HepG2 (cell line): Measurements from ENCODE around the gene CLDN16. TPM values are rescaled to one million over a fixed set of nuclear protein-coding genes. Genes with fewer than 3 reads are reported as not detected.

Source experiments
- ATAC-seq: fragments of 200-7000 bp; cut with Tn5 transposase; 3 replicates; pipeline ENCODE4 v1.9.1; 2020; ENCODE audit warnings: mild to moderate bottlenecking, moderate library complexity
- BruUV-seq: library from RNA; stranded (reverse); fragments of 400-500 nt; replicated peaks from 2 replicates; lab custom pipeline; 2021; lab: Mats Ljungman, UMichigan
- CTCF ChIA-PET: fragments of 300-600 bp; formaldehyde crosslinking; extraction: SDS; loops from one replicate; lab custom pipeline; 2021; ENCODE audit warnings: low total read pairs, inconsistent platforms, low intra/inter-chr PET ratio; lab: Yijun Ruan, JAX
- POLR2A ChIA-PET: fragments of 350-600 bp; sonication (Branson Sonifier 250); formaldehyde crosslinking; loops from one replicate; lab custom pipeline; 2020; ENCODE audit warnings: antibody characterized with exemption, inconsistent platforms; lab: Yijun Ruan, JAX
- DNase-seq: peaks from one replicate; pipeline ENCODE4 v3.0.0-alpha.2; 2015; ENCODE audit warnings: low spot score
- FAIRE-seq: peaks from 3 replicates; lab custom pipeline; 2011; peaks lifted over from hg19 to GRCh38; lab: Jason Lieb, UNC
- H2AFZ ChIP-seq: one replicate; pipeline ENCODE4 v1.6.1; 2011; ENCODE audit warnings: low read length, inconsistent platforms
- H3K27ac ChIP-seq: fragments of 300-600 bp; 3 replicates; pipeline ENCODE4 v1.8.0; 2011; ENCODE audit warnings: mixed run types, mild to moderate bottlenecking, mixed read lengths, low read length, inconsistent platforms; ENCODE audit not compliant: insufficient read depth; ENCODE audit errors: extremely low read length
- H3K27me3 ChIP-seq, 2 experiments: fragments of 200-600 bp in 1 of 2; 2 replicates in 1 of 2; 3 replicates in 1 of 2; pipeline versions ENCODE4 v1.6.0 to v1.8.0; 2011; ENCODE audit warnings: low read length in 2 of 2, mild to moderate bottlenecking in 2 of 2, moderate library complexity in 2 of 2, inconsistent platforms in 1 of 2; ENCODE audit not compliant: insufficient read depth in 2 of 2, control insufficient read depth in 1 of 2
- H3K36me3 ChIP-seq, 2 experiments: fragments of 200-600 bp in 1 of 2; replicated peaks in 1 of 2; 2 replicates in 1 of 2; 3 replicates in 1 of 2; pipeline versions ENCODE4 v1.5.1 to v1.8.0; 2011; ENCODE audit warnings: low read length in 2 of 2, inconsistent platforms in 1 of 2; ENCODE audit not compliant: insufficient read depth in 2 of 2, control insufficient read depth in 1 of 2
- H3K4me1 ChIP-seq: 2 replicates; pipeline ENCODE4 v1.5.1; 2012; ENCODE audit warnings: low read length, inconsistent platforms; ENCODE audit not compliant: insufficient read depth
- H3K4me2 ChIP-seq: 2 replicates; pipeline ENCODE4 v1.6.0; 2011; ENCODE audit warnings: low read depth, low read length, inconsistent platforms
- H3K4me3 ChIP-seq, 3 experiments: fragments of 200-600 bp in 1 of 3; sonication (generic), shearing (Covaris generic) in 1 of 3; replicated peaks in 1 of 3; 2 replicates each; pipeline ENCODE4 v1.5.1; 2011 to 2016; ENCODE audit warnings: low read length in 3 of 3, inconsistent platforms in 2 of 3, low read depth in 2 of 3, mild to moderate bottlenecking in 2 of 3, control low read depth in 1 of 3, mixed read lengths in 1 of 3; ENCODE audit not compliant: insufficient read depth in 1 of 3
- H3K79me2 ChIP-seq: one replicate; pipeline ENCODE4 v1.6.1; 2011; ENCODE audit warnings: low read length, inconsistent platforms; ENCODE audit not compliant: insufficient read depth
- H3K9ac ChIP-seq: 2 replicates; pipeline ENCODE4 v1.6.0; 2011; ENCODE audit warnings: mild to moderate bottlenecking, low read depth, low read length, inconsistent platforms; ENCODE audit not compliant: insufficient read depth
- H3K9me3 ChIP-seq: 2 replicates; pipeline ENCODE4 v1.5.1; 2012; ENCODE audit warnings: mild to moderate bottlenecking, low read length
- H4K20me1 ChIP-seq: 2 replicates; pipeline ENCODE4 v1.6.0; 2011; ENCODE audit warnings: inconsistent platforms, mild to moderate bottlenecking, low read length, moderate library complexity; ENCODE audit not compliant: insufficient read depth
- CHD4 ChIP-seq: fragments of 200-600 bp; sonication (generic); IDR thresholded peaks from 2 replicates; pipeline ENCODE4 v1.7.0; 2017; ENCODE audit warnings: mild to moderate bottlenecking, low read length, borderline replicate concordance
- EHMT2 ChIP-seq: fragments of 200-600 bp; sonication (generic); IDR thresholded peaks from 2 replicates; pipeline ENCODE4 v1.7.0; 2017; ENCODE audit warnings: antibody characterized with exemption, low read depth, low read length, borderline replicate concordance
- GATAD1 ChIP-seq: IDR thresholded peaks from 2 replicates; pipeline ENCODE4 v1.6.1; 2016; ENCODE audit warnings: missing genetic modification reagents, missing compliant biosample characterization
- IKZF1 ChIP-seq: fragments of 450-650 bp; IDR thresholded peaks from 2 replicates; pipeline ENCODE4 v1.7.1; 2016
- MYPOP ChIP-seq: sonication (generic); formaldehyde crosslinking; IDR thresholded peaks from 2 replicates; pipeline ENCODE4 v1.8.1; 2023; ENCODE audit warnings: mild to moderate bottlenecking, moderate library complexity, missing genetic modification reagents
- NFYB ChIP-seq: sonication (generic); formaldehyde crosslinking; IDR thresholded peaks from 2 replicates; pipeline ENCODE4 v1.4.0; 2020; ENCODE audit warnings: missing genetic modification reagents
- PHF5A ChIP-seq: IDR thresholded peaks from one replicate; pipeline ENCODE4 v1.6.1; 2018; ENCODE audit warnings: low read depth, missing genetic modification reagents; ENCODE audit not compliant: unreplicated experiment
- REPIN1 ChIP-seq: sonication (generic); formaldehyde crosslinking; IDR thresholded peaks from 2 replicates; pipeline ENCODE4 v1.8.0; 2022; ENCODE audit warnings: missing genetic modification reagents, low read depth, mild to moderate bottlenecking, borderline replicate concordance
- TAF1 ChIP-seq: sonication (generic); formaldehyde crosslinking; IDR thresholded peaks from 2 replicates; pipeline ENCODE4 v1.4.0; 2020; ENCODE audit warnings: missing genetic modification reagents
- TEF ChIP-seq: sonication (generic); formaldehyde crosslinking; IDR thresholded peaks from 2 replicates; pipeline ENCODE4 v1.5.0; 2020; ENCODE audit warnings: missing genetic modification reagents
- ZKSCAN8 ChIP-seq: IDR thresholded peaks from 2 replicates; pipeline ENCODE4 v1.6.1; 2016; ENCODE audit warnings: borderline replicate concordance, missing genetic modification reagents, missing compliant biosample characterization
- WGBS: methylation state at CpG from one replicate; pipeline ENCODE4 v1.1.6; 2017; ENCODE audit warnings: low lambda C conversion rate; 5-methylcytosine and 5-hydroxymethylcytosine counted together
- in situ Hi-C: cut with HindIII; loops from 2 replicates; pipeline ENCODE4 v1.10.0; 2017; ENCODE audit warnings: low pct_unique_long_range_greater_than_20kb; ENCODE audit not compliant: extremely low pct_ligation_motif_present
- intact Hi-C: fragments of 100-400 bp; cut with micrococcal nuclease; formaldehyde crosslinking; loops from one replicate; pipeline ENCODE4 v1.10.0; 2022; ENCODE audit not compliant: unreplicated experiment
- polyA plus RNA-seq, 8 experiments: library from polyadenylated mRNA; depleted of rRNA in 3 of 8; stranded (reverse) in 7 of 8; unstranded in 1 of 8; fragments of >200 nt; fragmentation: Illumina TruSeq in 4 of 8; extraction: Trizol in 4 of 8; gene quantifications; 2 replicates each; pipeline versions ENCODE4 v1.2.1 to v1.2.3, GENCODE V29; 2011 to 2016; ENCODE audit warnings: low read depth in 4 of 8, missing spikeins in 1 of 8, mixed read lengths in 1 of 8; ENCODE audit not compliant: insufficient read depth in 1 of 8
- total RNA-seq, 5 experiments: library from RNA; depleted of rRNA; stranded (reverse); fragments of >200 nt; fragmentation: Illumina TruSeq; extraction: Trizol; gene quantifications; 2 replicates each; pipeline ENCODE4 v1.2.3, GENCODE V29; 2016; ENCODE audit warnings: low read depth in 1 of 5
- TF ChIP-seq, protein P1 (sequence below): fragments of 450-650 bp; IDR thresholded peaks from 2 replicates; pipeline ENCODE4 v1.6.1; 2017
- TF ChIP-seq, protein P2 (sequence below): IDR thresholded peaks from 2 replicates; pipeline ENCODE4 v1.6.1; 2016; ENCODE audit warnings: missing compliant biosample characterization, missing genetic modification reagents, borderline replicate concordance
- TF ChIP-seq, protein P3 (sequence below): sonication (generic); IDR thresholded peaks from 2 replicates; pipeline ENCODE4 v1.6.1; 2016; ENCODE audit warnings: low read depth, borderline replicate concordance
- TF ChIP-seq, protein P4 (sequence below): IDR thresholded peaks from 2 replicates; pipeline ENCODE4 v1.6.1; 2016

Gene CLDN16
- total and polyA plus RNA-seq, 2 of the 13 experiments (the other 11 are each of a cell fraction or from before 2014, with no cell fraction given), result 0.13 to 0.24 TPM

DNA sequence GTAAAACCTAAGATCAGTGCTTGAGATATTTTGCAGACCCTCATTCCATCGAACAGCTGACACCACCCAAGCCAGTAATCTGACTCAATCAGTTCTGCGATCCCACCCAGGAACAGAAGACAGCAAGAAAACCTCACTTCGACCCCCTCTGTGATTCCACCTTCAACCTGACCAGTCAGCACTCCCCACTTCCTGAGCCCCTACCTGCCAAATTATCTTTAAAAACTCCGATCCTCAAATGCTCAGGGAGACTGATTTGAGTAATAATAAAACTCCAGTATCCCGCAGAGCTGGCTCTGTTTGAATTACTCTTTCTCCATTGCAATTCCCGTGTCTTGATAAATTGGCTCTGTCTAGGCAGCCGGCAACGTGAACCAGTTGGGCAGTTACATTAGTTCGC lies 25.7 kb upstream of the CLDN16 start:
- in situ Hi-C loops (no loop called here), intact Hi-C loops (no loop called here)
- ChIA-PET CTCF (no interaction called here), POLR2A (no interaction called here)
- TF ChIP-seq, protein P1, sequence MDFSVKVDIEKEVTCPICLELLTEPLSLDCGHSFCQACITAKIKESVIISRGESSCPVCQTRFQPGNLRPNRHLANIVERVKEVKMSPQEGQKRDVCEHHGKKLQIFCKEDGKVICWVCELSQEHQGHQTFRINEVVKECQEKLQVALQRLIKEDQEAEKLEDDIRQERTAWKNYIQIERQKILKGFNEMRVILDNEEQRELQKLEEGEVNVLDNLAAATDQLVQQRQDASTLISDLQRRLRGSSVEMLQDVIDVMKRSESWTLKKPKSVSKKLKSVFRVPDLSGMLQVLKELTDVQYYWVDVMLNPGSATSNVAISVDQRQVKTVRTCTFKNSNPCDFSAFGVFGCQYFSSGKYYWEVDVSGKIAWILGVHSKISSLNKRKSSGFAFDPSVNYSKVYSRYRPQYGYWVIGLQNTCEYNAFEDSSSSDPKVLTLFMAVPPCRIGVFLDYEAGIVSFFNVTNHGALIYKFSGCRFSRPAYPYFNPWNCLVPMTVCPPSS, result no peak
- TF ChIP-seq EHMT2 (no peak), REPIN1 (CRISPR knock-in tag) (no peak), TAF1 (no peak), ZKSCAN8 (CRISPR knock-in tag) (no peak), NFYB (CRISPR knock-in tag) (no peak), MYPOP (no peak), CHD4 (no peak), PHF5A (CRISPR knock-in tag) (no peak), IKZF1 (no peak), TEF (CRISPR knock-in tag) (no peak), GATAD1 (CRISPR knock-in tag) (no peak)
- TF ChIP-seq, protein P2, sequence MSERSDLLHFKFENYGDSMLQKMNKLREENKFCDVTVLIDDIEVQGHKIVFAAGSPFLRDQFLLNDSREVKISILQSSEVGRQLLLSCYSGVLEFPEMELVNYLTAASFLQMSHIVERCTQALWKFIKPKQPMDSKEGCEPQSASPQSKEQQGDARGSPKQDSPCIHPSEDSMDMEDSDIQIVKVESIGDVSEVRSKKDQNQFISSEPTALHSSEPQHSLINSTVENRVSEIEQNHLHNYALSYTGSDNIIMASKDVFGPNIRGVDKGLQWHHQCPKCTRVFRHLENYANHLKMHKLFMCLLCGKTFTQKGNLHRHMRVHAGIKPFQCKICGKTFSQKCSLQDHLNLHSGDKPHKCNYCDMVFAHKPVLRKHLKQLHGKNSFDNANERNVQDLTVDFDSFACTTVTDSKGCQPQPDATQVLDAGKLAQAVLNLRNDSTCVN, result no peak
- TF ChIP-seq, protein P3, sequence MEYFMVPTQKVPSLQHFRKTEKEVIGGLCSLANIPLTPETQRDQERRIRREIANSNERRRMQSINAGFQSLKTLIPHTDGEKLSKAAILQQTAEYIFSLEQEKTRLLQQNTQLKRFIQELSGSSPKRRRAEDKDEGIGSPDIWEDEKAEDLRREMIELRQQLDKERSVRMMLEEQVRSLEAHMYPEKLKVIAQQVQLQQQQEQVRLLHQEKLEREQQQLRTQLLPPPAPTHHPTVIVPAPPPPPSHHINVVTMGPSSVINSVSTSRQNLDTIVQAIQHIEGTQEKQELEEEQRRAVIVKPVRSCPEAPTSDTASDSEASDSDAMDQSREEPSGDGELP, result no peak
- TF ChIP-seq, protein P4, sequence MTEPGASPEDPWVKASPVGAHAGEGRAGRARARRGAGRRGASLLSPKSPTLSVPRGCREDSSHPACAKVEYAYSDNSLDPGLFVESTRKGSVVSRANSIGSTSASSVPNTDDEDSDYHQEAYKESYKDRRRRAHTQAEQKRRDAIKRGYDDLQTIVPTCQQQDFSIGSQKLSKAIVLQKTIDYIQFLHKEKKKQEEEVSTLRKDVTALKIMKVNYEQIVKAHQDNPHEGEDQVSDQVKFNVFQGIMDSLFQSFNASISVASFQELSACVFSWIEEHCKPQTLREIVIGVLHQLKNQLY (CRISPR knock-in tag), result no peak
- Histone ChIP-seq H3K36me3 (no peaks in the 10 kb centered on the region), H4K20me1 (no peaks in the 10 kb centered on the region), H3K79me2 (no peaks in the 10 kb centered on the region), H3K27me3 (no peaks in the 10 kb centered on the region; a peak in 1 of 5 replicates), H3K9ac (no peak overlapping the region), H3K4me3 (no peak overlapping the region), H3K9me3 (no peaks in the 10 kb centered on the region), H3K27ac (no peak overlapping the region), H2AFZ (no peak overlapping the region), H3K4me2 (no peak overlapping the region), H3K4me1 (peaks cover 17% of the 10 kb centered on the region)
- no TSS peak for BruUV-seq
- WGBS, result 77% methylated on average over 9 of the region's 9 CpGs
- FAIRE-seq, result no peak
- no peak for ATAC-seq
- DNase-seq, result no peak
